Measurements from ENCODE around the gene GLT1D1.
A peak's percentile ranks its signal among the peaks of the same experiment; 100 is the strongest.
"Not testable (repeated sequence)": the region's sequence is repeated elsewhere in the genome, so short reads cannot be mapped to it uniquely, and the experiment has no call there.

The GLT1D1 gene

DNA sequence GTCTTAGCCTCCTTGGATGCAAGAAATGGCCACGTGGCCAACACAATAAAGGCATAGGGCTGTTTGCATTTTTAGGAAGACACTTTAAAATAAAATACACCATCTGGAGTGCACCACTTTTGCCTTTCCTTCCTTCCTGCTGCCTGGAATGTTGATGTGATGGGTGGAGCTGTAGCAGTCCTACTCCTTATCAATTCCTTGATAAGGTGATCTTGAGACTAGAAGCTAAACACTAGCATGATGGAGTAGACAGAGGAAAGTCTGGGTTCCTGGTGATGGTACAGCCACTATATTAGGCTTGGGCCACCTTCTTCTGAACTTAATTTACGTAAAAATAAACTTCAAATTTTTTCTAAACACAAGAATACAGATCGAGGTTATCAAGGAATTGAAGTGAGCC lies 2.9 kb upstream of the GLT1D1 start:
- Histone ChIP-seq H3K9me3 (ENCODE audit: severe bottlenecking) (no peaks in the 10 kb centered on the region), H3K27ac (no peak overlapping the region), H3K36me3 (no peaks in the 10 kb centered on the region), H3K4me3 (ENCODE audit: low read depth, low read length) (no peak overlapping the region), H3K27me3 (ENCODE audit: insufficient read depth, low read depth, severe bottlenecking) (no peaks in the 10 kb centered on the region)
- no peak for DNase-seq
- TF ChIP-seq, protein P1, sequence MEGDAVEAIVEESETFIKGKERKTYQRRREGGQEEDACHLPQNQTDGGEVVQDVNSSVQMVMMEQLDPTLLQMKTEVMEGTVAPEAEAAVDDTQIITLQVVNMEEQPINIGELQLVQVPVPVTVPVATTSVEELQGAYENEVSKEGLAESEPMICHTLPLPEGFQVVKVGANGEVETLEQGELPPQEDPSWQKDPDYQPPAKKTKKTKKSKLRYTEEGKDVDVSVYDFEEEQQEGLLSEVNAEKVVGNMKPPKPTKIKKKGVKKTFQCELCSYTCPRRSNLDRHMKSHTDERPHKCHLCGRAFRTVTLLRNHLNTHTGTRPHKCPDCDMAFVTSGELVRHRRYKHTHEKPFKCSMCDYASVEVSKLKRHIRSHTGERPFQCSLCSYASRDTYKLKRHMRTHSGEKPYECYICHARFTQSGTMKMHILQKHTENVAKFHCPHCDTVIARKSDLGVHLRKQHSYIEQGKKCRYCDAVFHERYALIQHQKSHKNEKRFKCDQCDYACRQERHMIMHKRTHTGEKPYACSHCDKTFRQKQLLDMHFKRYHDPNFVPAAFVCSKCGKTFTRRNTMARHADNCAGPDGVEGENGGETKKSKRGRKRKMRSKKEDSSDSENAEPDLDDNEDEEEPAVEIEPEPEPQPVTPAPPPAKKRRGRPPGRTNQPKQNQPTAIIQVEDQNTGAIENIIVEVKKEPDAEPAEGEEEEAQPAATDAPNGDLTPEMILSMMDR (IDR thresholded peaks at IDR 0.05; ENCODE audit: low read depth, low read length): no peak

DNA sequence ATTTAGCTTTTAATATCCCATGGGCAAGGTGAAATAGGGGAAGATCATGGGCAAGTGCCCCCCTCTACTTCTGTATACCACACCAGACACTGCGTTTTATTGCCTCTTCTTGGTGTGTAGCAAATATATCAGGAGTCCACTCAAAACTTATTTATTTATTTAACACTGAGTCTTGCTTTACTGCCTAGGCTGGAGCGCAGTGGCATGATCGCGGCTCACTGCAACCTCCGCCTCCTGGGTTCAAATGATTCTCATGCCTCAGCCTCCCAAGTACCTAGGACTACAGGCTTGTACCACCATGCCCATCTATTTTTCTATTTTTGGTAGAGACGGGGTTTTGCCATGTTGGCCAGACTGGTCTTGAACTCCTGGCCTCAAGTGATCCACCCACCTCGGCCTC lies 1.8 kb upstream of the GLT1D1 start:
- not testable (repeated sequence) for H3K27ac ChIP-seq; DNase-seq; H3K9me3 ChIP-seq (ENCODE audit: severe bottlenecking); H3K4me3 ChIP-seq (ENCODE audit: low read depth, low read length); H3K36me3 ChIP-seq; H3K27me3 ChIP-seq (ENCODE audit: insufficient read depth, low read depth, severe bottlenecking)

DNA sequence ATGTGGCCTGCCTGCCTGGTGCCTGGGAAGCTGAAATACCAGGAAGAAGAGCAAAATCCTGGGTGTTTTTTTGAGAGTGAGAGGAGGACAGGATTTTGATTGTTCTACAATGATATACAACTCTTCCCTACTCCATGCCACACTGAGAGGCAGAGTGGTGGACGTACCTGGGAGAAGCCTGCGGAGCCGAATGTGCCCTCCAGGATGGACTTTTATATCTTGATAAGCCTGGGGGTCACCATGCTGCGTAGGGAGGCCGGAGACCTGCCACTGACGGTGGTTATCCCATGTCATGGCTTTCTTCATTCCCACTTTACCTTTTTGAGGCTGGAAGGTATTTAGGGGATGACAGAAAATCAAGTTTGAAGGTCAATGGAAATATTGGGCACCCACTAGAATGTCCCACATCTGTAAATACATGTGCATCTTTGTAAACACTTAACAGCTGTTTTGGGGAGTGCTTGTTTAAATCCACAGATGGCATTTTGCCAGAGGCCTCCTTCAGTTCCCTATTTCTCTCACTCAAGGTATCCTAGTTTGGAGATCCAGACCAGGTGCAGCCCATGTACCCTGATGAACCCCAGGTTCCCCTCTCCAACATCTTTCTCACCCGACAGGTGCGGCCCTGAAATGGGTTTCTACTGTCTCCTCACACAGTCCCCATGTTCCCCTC lies 1.1 kb upstream of the GLT1D1 start:
- Histone ChIP-seq H3K27ac (no peak overlapping the region), H3K27me3 (ENCODE audit: insufficient read depth, low read depth, severe bottlenecking) (no peaks in the 10 kb centered on the region), H3K4me3 (ENCODE audit: low read depth, low read length) (no peak overlapping the region), H3K9me3 (ENCODE audit: severe bottlenecking) (no peaks in the 10 kb centered on the region), H3K36me3 (no peaks in the 10 kb centered on the region)
- TF ChIP-seq, protein P1 (IDR thresholded peaks at IDR 0.05; ENCODE audit: low read depth, low read length): no peak
- no peak for DNase-seq

DNA sequence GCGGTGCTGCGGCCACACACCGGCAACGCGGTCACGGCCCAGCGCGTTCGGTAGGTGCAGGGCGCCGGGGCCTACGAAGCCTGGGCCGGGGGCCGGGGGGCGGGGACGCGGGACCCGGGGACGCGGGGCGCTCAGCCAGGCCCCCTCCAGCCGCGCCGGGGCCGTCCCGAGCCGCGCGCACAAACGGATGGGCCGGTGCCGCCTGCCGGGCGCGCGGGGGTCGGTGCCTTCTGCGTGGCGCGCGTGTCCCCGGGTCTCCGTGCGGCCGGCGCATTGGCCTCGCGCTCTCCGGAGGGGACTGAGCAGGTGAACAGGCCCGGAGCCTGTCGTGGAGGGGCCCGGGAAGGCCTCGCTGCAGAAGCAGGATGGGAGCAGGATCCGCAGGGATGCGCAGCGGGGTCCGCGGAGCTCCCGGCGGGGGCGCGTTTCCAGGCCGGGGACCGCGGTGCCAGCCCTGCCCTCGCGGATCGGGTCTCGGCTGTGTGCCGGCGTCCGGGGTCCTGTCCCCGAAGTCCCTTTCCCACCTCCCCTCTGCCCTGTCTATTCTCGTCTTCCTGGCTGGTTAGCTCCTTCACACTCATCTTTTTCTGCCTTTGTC lies 421 bp downstream of the GLT1D1 start:
- H3K27ac ChIP-seq: peak overlapping the region; percentile 71

DNA sequence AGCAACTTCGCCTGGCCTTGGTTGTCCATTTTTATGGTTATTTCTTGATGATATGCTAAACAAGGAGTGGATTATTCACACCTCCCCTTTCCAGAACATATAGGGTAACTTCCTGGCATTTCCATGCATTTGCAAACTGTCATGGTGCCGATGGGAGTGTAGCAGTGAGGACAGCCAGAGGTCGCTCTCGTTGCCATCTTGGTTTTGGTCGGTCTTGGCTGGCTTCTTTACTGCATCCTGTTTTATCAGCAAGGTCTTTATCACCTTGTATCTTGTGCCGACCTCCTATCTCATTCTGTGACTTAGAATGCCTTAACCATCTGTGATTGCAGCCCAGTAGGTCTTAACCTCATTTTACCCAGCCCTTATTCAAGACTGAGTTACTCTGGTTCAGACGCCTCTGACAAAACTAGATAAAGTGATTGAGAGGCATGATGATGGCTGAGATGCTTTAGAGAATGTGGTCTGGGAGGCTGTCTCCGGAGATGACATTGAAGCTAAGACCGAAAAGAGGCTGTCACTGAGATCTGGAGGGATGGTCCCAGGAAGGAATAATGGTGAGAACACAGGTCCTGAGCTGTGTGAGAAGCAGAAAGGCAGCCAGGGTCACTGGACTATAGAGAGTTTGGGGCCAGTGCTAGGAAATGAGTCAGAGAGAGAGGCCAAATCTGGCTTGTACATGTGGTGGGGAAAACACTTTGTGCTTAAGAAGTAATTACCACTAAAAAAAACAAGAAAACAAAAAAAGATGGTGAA lies 2.9 kb downstream of the GLT1D1 start:
- H3K36me3 ChIP-seq: no peaks in the 10 kb centered on the region
- DNase-seq: no peak
- H3K4me3 ChIP-seq (ENCODE audit: low read depth, low read length): no peak overlapping the region
- H3K27me3 ChIP-seq (ENCODE audit: insufficient read depth, low read depth, severe bottlenecking): no peaks in the 10 kb centered on the region
- H3K27ac ChIP-seq: no peak overlapping the region
- TF ChIP-seq, protein P1 (IDR thresholded peaks at IDR 0.05; ENCODE audit: low read depth, low read length): no peak
- no peaks in the 10 kb centered on the region for H3K9me3 ChIP-seq (ENCODE audit: severe bottlenecking)

More for the DNA sequence above, 421 bp downstream of the GLT1D1 start:
- no peak for DNase-seq
- Histone ChIP-seq H3K4me3 (ENCODE audit: low read depth, low read length) (peak overlapping the region; percentile 60), H3K36me3 (no peaks in the 10 kb centered on the region), H3K9me3 (ENCODE audit: severe bottlenecking) (no peaks in the 10 kb centered on the region), H3K27me3 (ENCODE audit: insufficient read depth, low read depth, severe bottlenecking) (no peaks in the 10 kb centered on the region)
- TF ChIP-seq, protein P1 (IDR thresholded peaks at IDR 0.05; ENCODE audit: low read depth, low read length): no peak

DNA sequence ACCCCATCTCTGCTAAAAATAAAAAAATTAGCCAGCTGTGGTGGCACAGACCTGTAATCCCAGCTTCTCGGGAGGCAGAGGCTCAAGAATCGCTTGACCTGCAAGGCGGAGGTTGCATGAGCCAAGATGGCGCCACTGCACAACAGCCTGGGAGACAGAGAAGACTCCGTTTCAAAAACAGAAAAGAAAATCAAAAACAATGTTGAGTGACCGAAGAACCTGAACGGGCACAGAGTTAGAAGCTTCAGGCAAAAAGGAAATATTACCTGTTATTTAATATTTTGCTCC lies 3.5 kb downstream of the GLT1D1 start:
- TF ChIP-seq, protein P1 (IDR thresholded peaks at IDR 0.05; ENCODE audit: low read depth, low read length): no peak
- Histone ChIP-seq H3K27me3 (ENCODE audit: insufficient read depth, low read depth, severe bottlenecking) (no peaks in the 10 kb centered on the region), H3K27ac (no peak overlapping the region), H3K9me3 (ENCODE audit: severe bottlenecking) (no peaks in the 10 kb centered on the region), H3K4me3 (ENCODE audit: low read depth, low read length) (no peak overlapping the region), H3K36me3 (no peaks in the 10 kb centered on the region)
- DNase-seq: no peak

Measured in WERI-Rb-1 (cell line).